C4-2B (cell line): ENCODE results near the gene ACTR3C.
A peak's percentile ranks its signal among the peaks of the same experiment; 100 is the strongest.
"Not testable (repeated sequence)": the region's sequence is repeated elsewhere in the genome, so short reads cannot be mapped to it uniquely, and the experiment has no call there.

ENCODE experiments used
- H3K27ac ChIP-seq: fragments of 450-650 bp; 2 replicates; pipeline ENCODE4 v1.5.1; 2017
- TF ChIP-seq, protein P1 (sequence below): fragments of 450-650 bp; conservative IDR thresholded peaks from 2 replicates; pipeline ENCODE4 v1.5.1; 2017; ENCODE audit warnings: mild to moderate bottlenecking

The ACTR3C gene

DNA sequence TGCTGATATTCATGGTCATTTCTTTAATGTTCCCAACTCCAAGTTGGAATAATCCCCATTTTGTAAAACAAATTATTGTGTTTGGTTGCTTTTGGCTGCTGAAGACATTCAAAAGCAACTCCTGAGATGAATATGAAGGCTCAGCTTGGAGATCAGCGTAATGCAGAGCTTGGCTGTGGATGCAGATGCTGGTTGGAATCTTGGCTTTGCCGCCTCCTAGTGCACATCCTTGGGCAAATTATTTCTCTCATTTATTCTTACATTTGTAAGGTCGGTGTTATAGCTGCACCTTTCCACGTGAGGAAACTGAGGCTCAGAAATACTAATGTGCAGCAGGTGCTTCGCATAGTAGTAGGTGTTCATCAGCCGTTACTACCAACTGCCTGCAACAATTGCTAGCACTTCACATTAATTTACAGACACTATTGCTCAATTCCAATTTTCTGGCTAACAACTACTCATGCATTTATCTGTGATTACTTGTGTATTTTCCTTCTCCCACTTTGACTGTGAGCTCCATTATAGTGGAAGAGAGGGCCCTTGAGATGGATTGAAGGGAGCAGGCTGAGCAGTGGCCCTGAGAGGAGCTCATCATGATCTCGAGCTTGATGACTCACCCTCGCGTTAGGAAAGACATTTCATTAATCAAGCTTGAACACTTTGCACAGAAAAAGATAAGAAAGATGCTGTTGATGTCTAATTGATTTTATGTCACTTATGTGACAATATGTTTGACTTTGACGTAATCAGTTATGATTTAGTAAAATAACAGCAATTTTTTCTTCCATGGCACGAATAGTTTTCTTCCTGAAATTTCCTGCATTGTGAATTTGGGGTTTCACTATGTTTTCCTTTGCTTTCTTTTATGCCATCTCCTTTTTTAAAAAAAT, 101.0 kb downstream of the ACTR3C start:
- TF ChIP-seq, protein P1, sequence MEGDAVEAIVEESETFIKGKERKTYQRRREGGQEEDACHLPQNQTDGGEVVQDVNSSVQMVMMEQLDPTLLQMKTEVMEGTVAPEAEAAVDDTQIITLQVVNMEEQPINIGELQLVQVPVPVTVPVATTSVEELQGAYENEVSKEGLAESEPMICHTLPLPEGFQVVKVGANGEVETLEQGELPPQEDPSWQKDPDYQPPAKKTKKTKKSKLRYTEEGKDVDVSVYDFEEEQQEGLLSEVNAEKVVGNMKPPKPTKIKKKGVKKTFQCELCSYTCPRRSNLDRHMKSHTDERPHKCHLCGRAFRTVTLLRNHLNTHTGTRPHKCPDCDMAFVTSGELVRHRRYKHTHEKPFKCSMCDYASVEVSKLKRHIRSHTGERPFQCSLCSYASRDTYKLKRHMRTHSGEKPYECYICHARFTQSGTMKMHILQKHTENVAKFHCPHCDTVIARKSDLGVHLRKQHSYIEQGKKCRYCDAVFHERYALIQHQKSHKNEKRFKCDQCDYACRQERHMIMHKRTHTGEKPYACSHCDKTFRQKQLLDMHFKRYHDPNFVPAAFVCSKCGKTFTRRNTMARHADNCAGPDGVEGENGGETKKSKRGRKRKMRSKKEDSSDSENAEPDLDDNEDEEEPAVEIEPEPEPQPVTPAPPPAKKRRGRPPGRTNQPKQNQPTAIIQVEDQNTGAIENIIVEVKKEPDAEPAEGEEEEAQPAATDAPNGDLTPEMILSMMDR: peak; percentile 31

DNA sequence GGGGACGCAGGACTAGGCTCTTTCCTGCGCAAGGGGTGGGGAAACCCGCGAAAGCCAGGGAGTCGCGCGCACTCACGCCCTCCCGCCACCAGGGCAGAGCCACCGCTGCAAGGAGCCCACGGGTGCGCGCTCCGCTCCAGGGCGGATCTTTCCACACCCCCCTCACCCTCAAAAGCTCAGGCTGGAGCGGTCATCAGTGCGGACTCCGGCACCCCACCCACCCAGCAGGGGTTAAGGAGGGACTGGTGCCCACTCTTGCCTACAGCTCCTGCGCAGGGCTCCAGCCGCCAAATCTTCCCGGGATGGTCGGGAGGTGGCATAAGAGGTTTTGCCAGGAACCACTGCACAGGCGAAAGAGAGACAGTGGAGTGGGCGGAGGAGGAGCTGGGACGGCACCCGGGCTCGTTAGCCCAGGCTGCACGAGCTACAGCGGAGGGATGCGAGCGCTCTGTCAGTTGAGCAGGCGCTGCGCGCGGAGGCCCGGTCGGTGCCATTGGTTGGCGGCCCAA, 102.6 kb downstream of the ACTR3C start:
- not testable (repeated sequence) for H3K27ac ChIP-seq

More for the DNA sequence above, 101.0 kb downstream of the ACTR3C start:
- H3K27ac ChIP-seq: not testable (repeated sequence)

DNA sequence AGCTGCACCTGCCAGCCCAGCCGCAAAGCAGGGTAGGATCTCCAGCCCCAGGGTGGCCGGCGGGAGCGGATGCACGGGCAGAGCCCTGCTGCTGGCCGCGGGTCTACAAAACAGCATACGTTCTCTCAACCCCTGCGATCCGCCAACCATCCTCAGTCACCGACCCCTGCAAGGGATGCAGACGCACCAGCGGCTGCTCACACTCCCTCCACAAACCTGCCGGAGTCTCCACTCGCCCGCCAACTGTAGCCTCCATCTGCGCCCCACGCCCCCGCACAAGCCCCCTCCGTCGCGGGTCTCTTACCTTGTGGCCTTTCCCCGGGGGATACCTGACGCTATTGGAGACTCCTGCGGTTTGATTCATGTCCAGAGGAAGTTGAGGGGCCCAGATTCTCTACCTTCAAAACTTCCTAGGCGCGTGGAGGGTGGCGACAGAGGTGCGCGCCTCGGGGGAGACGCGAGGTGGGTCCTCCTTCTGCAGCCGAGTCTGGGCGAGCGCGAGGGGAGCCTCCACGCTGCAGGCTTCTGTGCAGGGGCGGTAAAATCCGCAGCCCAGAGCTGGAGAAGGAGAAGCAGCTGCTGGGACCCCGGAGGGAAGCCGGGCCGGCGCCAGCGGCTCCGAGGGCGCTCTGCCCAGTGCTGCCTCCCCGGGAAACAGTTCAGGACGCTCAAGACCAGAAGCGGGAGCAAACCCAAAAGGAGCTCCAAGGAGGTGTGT, 103.2 kb downstream of the ACTR3C start:
- not testable (repeated sequence) for H3K27ac ChIP-seq

DNA sequence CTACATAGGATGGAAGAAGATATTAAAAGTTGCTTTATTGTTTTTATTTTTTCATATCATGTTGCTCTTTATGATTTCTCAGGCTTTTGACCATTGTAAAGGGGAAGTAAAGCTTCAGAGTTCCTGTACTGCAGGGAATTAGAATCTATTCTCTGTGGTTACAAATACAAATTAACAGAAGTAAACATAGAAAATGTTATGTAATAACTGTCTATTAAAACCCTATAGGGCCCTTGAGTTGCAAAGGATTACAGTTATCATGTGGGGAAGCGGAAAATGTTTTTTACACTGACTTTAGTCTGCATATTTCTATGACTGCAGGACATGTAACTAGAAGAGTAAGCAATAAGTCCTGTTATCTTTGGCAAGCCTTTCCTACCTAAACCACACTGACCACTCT, 116.5 kb downstream of the ACTR3C start:
- not testable (repeated sequence) for H3K27ac ChIP-seq

DNA sequence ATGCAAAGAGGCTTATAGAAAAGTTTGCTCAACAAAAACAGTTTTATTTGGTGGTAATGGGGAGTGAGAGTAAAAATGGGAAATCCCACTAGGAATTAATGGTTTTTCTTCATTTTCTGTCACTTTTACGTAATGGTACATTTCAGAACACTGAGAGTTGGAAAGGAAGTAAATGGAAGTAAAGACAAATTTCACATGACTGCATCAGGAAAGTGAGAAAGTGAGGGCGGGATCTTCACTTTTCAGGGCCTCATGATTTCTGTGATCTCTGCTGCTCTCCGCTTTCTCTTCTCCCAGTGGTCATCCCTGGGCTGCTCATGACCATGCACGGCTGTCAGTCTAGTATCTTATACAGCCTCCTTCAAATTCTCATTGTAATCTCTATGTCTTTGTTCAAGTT, 117.5 kb downstream of the ACTR3C start:
- H3K27ac ChIP-seq: not testable (repeated sequence)

DNA sequence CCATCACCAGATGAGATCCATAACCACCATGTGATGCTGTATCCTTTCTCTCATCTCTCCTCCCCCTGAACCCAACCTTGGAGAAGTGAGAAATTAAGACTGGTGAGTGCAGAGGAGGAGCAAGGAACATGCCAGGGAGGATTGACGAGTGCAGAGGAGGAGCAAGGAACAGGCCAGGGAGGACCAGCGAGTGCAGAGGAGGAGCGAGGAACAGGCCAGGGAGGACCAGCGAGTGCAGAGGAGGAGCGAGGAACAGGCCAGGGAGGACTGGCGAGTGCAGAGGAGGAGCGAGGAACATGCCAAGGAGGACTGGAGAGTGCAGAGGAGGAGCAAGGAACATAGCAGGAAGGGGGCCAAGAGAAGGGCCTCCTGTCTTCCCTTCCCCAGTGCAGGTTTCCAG, 118.8 kb downstream of the ACTR3C start:
- H3K27ac ChIP-seq: not testable (repeated sequence)

DNA sequence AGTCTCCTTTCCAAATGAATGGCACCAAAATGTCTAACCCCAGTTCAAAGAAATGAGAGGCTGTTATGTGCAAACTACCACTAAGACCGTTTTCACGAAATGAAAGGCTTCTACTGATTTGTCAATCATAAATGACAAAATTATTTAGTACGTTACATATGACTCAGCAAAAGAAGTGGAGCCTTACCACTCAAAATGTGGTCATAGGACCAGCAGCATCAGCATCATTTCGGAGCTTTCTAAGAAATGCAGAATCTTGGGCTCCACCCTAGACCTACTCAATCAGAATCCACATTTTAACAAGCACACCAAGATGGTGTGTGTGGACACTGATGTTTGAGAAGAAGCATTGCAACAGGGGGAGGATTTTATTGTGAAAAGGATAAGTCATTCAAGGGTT, 120.5 kb downstream of the ACTR3C start:
- not testable (repeated sequence) for H3K27ac ChIP-seq
